Measurements from ENCODE around the gene KRTAP9-3.
"Not testable (repeated sequence)": the region's sequence is repeated elsewhere in the genome, so short reads cannot be mapped to it uniquely, and the experiment has no call there.

KRTAP9-3 gene

GRCh38 chr17:41232399-41233105, at the start of gene KRTAP9-3:
TSS of gene KRTAP9-3 (plus strand) at chr17:41232449. CDS start at chr17:41232502, 53 bp downstream.
- in situ Hi-C loops (cut with HindIII; ENCODE audit: low sequenced_read_pairs) = not testable (repeated sequence)

GRCh38 chr17:41184480-41184961, 47.7 kb upstream of the KRTAP9-3 start, which contains the start of gene KRTAP4-1:
TSS of gene KRTAP4-1 (minus strand) at chr17:41184911. CDS start at chr17:41184854, 57 bp downstream.
- in situ Hi-C loops (cut with HindIII; ENCODE audit: low sequenced_read_pairs) = no loop called here

- in situ Hi-C loops (cut with HindIII; ENCODE audit: low sequenced_read_pairs) = no loop called here
Observed at GRCh38 chr17:41185001-41185400, 47.2 kb upstream of the KRTAP9-3 start.

- in situ Hi-C loops (cut with HindIII; ENCODE audit: low sequenced_read_pairs) = no loop called here
Observed at GRCh38 chr17:41186872-41187271, 45.4 kb upstream of the KRTAP9-3 start.

- in situ Hi-C loops (cut with HindIII; ENCODE audit: low sequenced_read_pairs) = not testable (repeated sequence)
Observed at GRCh38 chr17:41189837-41190318, 42.4 kb upstream of the KRTAP9-3 start, which contains the start of gene KRTAP9-1. TSS of gene KRTAP9-1 (plus strand) at chr17:41189887. CDS start at chr17:41189887, 0 bp downstream.

- in situ Hi-C loops (cut with HindIII; ENCODE audit: low sequenced_read_pairs) = no loop called here
Observed at GRCh38 chr17:41190328-41190727, 41.9 kb upstream of the KRTAP9-3 start.

GRCh38 chr17:41196068-41196467, 36.2 kb upstream of the KRTAP9-3 start:
- in situ Hi-C loops (cut with HindIII; ENCODE audit: low sequenced_read_pairs) = no loop called here

GRCh38 chr17:41199421-41200078, 32.7 kb upstream of the KRTAP9-3 start:
- in situ Hi-C loops (cut with HindIII; ENCODE audit: low sequenced_read_pairs) = no loop called here

- in situ Hi-C loops (cut with HindIII; ENCODE audit: low sequenced_read_pairs) = loop anchor here (10.0 kb wide), 1 partner anchor 197 kb away; no protein-coding TSS in a partner anchor
Observed at GRCh38 chr17:41211845-41212466, 20.3 kb upstream of the KRTAP9-3 start.

GRCh38 chr17:41212524-41213169, 19.6 kb upstream of the KRTAP9-3 start:
- in situ Hi-C loops (cut with HindIII; ENCODE audit: low sequenced_read_pairs) = loop anchor here (10.0 kb wide), 1 partner anchor 198 kb away; no protein-coding TSS in a partner anchor

- in situ Hi-C loops (cut with HindIII; ENCODE audit: low sequenced_read_pairs) = loop anchor here (10.0 kb wide), 1 partner anchor 201 kb away; no protein-coding TSS in a partner anchor
Observed at GRCh38 chr17:41215681-41216080, 16.6 kb upstream of the KRTAP9-3 start.

- in situ Hi-C loops (cut with HindIII; ENCODE audit: low sequenced_read_pairs) = no loop called here
Observed at GRCh38 chr17:41223821-41224220, 8.4 kb upstream of the KRTAP9-3 start.

GRCh38 chr17:41226051-41226450, 6.2 kb upstream of the KRTAP9-3 start:
- in situ Hi-C loops (cut with HindIII; ENCODE audit: low sequenced_read_pairs) = no loop called here

GRCh38 chr17:41226598-41227095, 5.6 kb upstream of the KRTAP9-3 start, which contains the start of gene KRTAP9-2:
TSS of gene KRTAP9-2 (plus strand) at chr17:41226648. CDS start at chr17:41226655, 7 bp downstream.
- in situ Hi-C loops (cut with HindIII; ENCODE audit: low sequenced_read_pairs) = not testable (repeated sequence)

GRCh38 chr17:41230094-41230493, 2.2 kb upstream of the KRTAP9-3 start:
- in situ Hi-C loops (cut with HindIII; ENCODE audit: low sequenced_read_pairs) = no loop called here

- in situ Hi-C loops (cut with HindIII; ENCODE audit: low sequenced_read_pairs) = no loop called here
Observed at GRCh38 chr17:41231731-41232130, 518 bp upstream of the KRTAP9-3 start.

- in situ Hi-C loops (cut with HindIII; ENCODE audit: low sequenced_read_pairs) = not testable (repeated sequence)
Observed at GRCh38 chr17:41237116-41237515, 4.9 kb downstream of the KRTAP9-3 start.

- in situ Hi-C loops (cut with HindIII; ENCODE audit: low sequenced_read_pairs) = not testable (repeated sequence)
Observed at GRCh38 chr17:41237949-41238437, 5.7 kb downstream of the KRTAP9-3 start, which contains the start of gene KRTAP9-8. TSS of gene KRTAP9-8 (plus strand) at chr17:41237999. CDS start at chr17:41238052, 53 bp downstream.

- in situ Hi-C loops (cut with HindIII; ENCODE audit: low sequenced_read_pairs) = not testable (repeated sequence)
Observed at GRCh38 chr17:41246995-41247787, 14.9 kb downstream of the KRTAP9-3 start.
